ENCODE data around the gene COL5A2.

COL5A2 gene

GRCh38 chr2:189088591-189089205 lies 90.9 kb downstream of the COL5A2 start:
- no peak for TF ChIP-seq CTCF (IDR thresholded peaks at IDR 0.05; ENCODE audit: borderline replicate concordance, extremely low read depth, low read length, poor library complexity, severe bottlenecking)
- no peak for TF ChIP-seq EZH2 (IDR thresholded peaks at IDR 0.05; ENCODE audit: borderline replicate concordance, low read depth, low read length, severe bottlenecking)
- Histone ChIP-seq H3K4me2 (ENCODE audit: insufficient read depth, low read length) (no peak overlapping the region), H3K9me3 (ENCODE audit: insufficient read depth, low read length, severe bottlenecking) (no peaks in the 10 kb centered on the region), H3K36me3 (ENCODE audit: insufficient read depth, low read length) (no peaks in the 10 kb centered on the region), H2AFZ (ENCODE audit: low read depth, low read length) (no peak overlapping the region), H3K79me2 (ENCODE audit: insufficient read depth, low read length) (no peaks in the 10 kb centered on the region), H3K4me3 (ENCODE audit: low read depth in 1 of 2, low read length in 2 of 2) (no peak overlapping the region), H3K4me1 (ENCODE audit: insufficient read depth, low read length) (0 out of 2 replicates have a peak, but pooled peaks cover 7% of the 10 kb centered on the region), H3K27ac (ENCODE audit: low read length) (no peak overlapping the region), H3K9ac (ENCODE audit: low read depth, low read length) (no peak overlapping the region), H4K20me1 (ENCODE audit: insufficient read depth, low read length) (no peaks in the 10 kb centered on the region), H3K27me3 (ENCODE audit: insufficient read depth, low read length, poor library complexity) (no peaks in the 10 kb centered on the region)
- ATAC-seq (ENCODE audit: insufficient read depth, low read depth) = no peak
- DNase-seq = no peak

GRCh38 chr2:189086710-189087109 lies 92.9 kb downstream of the COL5A2 start:
- Histone ChIP-seq H3K79me2 (ENCODE audit: insufficient read depth, low read length) (no peaks in the 10 kb centered on the region), H3K9ac (ENCODE audit: low read depth, low read length) (no peak overlapping the region), H3K36me3 (ENCODE audit: insufficient read depth, low read length) (no peaks in the 10 kb centered on the region), H4K20me1 (ENCODE audit: insufficient read depth, low read length) (no peaks in the 10 kb centered on the region), H3K4me3 (ENCODE audit: low read depth in 1 of 2, low read length in 2 of 2) (no peak overlapping the region), H3K4me1 (ENCODE audit: insufficient read depth, low read length) (0 out of 2 replicates have a peak, but pooled peaks cover 7% of the 10 kb centered on the region), H3K27me3 (ENCODE audit: insufficient read depth, low read length, poor library complexity) (no peaks in the 10 kb centered on the region), H2AFZ (ENCODE audit: low read depth, low read length) (no peak overlapping the region), H3K4me2 (ENCODE audit: insufficient read depth, low read length) (no peak overlapping the region), H3K27ac (ENCODE audit: low read length) (no peak overlapping the region), H3K9me3 (ENCODE audit: insufficient read depth, low read length, severe bottlenecking) (no peaks in the 10 kb centered on the region)
- no peak for ATAC-seq (ENCODE audit: insufficient read depth, low read depth)
- TF ChIP-seq CTCF (IDR thresholded peaks at IDR 0.05; ENCODE audit: borderline replicate concordance, extremely low read depth, low read length, poor library complexity, severe bottlenecking) (no peak), EZH2 (IDR thresholded peaks at IDR 0.05; ENCODE audit: borderline replicate concordance, low read depth, low read length, severe bottlenecking) (no peak)
- DNase-seq = no peak

GRCh38 chr2:189086250-189086649 lies 93.3 kb downstream of the COL5A2 start:
- H3K4me1 ChIP-seq (ENCODE audit: insufficient read depth, low read length) = 0 out of 2 replicates have a peak, but pooled peaks cover 7% of the 10 kb centered on the region
- H4K20me1 ChIP-seq (ENCODE audit: insufficient read depth, low read length) = no peaks in the 10 kb centered on the region
- no peaks in the 10 kb centered on the region for H3K27me3 ChIP-seq (ENCODE audit: insufficient read depth, low read length, poor library complexity)
- no peaks in the 10 kb centered on the region for H3K79me2 ChIP-seq (ENCODE audit: insufficient read depth, low read length)
- no peak overlapping the region for H3K4me2 ChIP-seq (ENCODE audit: insufficient read depth, low read length)
- H3K4me3 ChIP-seq (ENCODE audit: low read depth in 1 of 2, low read length in 2 of 2) = no peak overlapping the region
- no peak for ATAC-seq (ENCODE audit: insufficient read depth, low read depth)
- H3K27ac ChIP-seq (ENCODE audit: low read length) = no peak overlapping the region
- no peak for TF ChIP-seq CTCF (IDR thresholded peaks at IDR 0.05; ENCODE audit: borderline replicate concordance, extremely low read depth, low read length, poor library complexity, severe bottlenecking)
- TF ChIP-seq EZH2 (IDR thresholded peaks at IDR 0.05; ENCODE audit: borderline replicate concordance, low read depth, low read length, severe bottlenecking) = no peak
- no peak for DNase-seq
- H3K9ac ChIP-seq (ENCODE audit: low read depth, low read length) = no peak overlapping the region
- H3K36me3 ChIP-seq (ENCODE audit: insufficient read depth, low read length) = no peaks in the 10 kb centered on the region
- H2AFZ ChIP-seq (ENCODE audit: low read depth, low read length) = no peak overlapping the region
- H3K9me3 ChIP-seq (ENCODE audit: insufficient read depth, low read length, severe bottlenecking) = no peaks in the 10 kb centered on the region

Measured in DND-41 (cell line).